GM11168 (cell line): ENCODE results near the gene PURA.

Experiments used
- in situ Hi-C: fragments of 300-500 bp; cut with MboI; formaldehyde crosslinking; loops from one replicate; pipeline ENCODE4 v1.12.0; 2022; ENCODE audit warnings: low sequenced_read_pairs; ENCODE audit not compliant: unreplicated experiment

The PURA gene

GRCh38 chr5:140133514-140134167 lies 19.7 kb downstream of the PURA start:
- in situ Hi-C loops, result no loop called here

GRCh38 chr5:140134277-140134935 lies 20.5 kb downstream of the PURA start:
- in situ Hi-C loops, result no loop called here

GRCh38 chr5:140135127-140135526 lies 21.2 kb downstream of the PURA start:
- in situ Hi-C loops, result no loop called here

GRCh38 chr5:140136624-140137023 lies 22.7 kb downstream of the PURA start:
- in situ Hi-C loops, result no loop called here

GRCh38 chr5:140140435-140140834 lies 26.5 kb downstream of the PURA start:
- in situ Hi-C loops, result loop anchor here (5.0 kb wide), 1 partner anchor 58 kb away; no protein-coding TSS in a partner anchor

- in situ Hi-C loops, result loop anchor here (5.0 kb wide), 1 partner anchor 59 kb away; no protein-coding TSS in a partner anchor
Measured at GRCh38 chr5:140141241-140141640, 27.3 kb downstream of the PURA start.

GRCh38 chr5:140142246-140142645 lies 28.3 kb downstream of the PURA start:
- in situ Hi-C loops, result loop anchor here (5.0 kb wide), 1 partner anchor 60 kb away; no protein-coding TSS in a partner anchor

GRCh38 chr5:140142856-140143255 lies 28.9 kb downstream of the PURA start:
- in situ Hi-C loops, result loop anchor here (5.0 kb wide), 1 partner anchor 61 kb away; no protein-coding TSS in a partner anchor

GRCh38 chr5:140143521-140144258 lies 29.8 kb downstream of the PURA start:
- in situ Hi-C loops, result loop anchor here (5.0 kb wide), 1 partner anchor 61 kb away; no protein-coding TSS in a partner anchor

GRCh38 chr5:140145256-140145655 lies 31.3 kb downstream of the PURA start:
- in situ Hi-C loops, result no loop called here

- in situ Hi-C loops, result no loop called here
Measured at GRCh38 chr5:140145818-140146522, 32.1 kb downstream of the PURA start.

GRCh38 chr5:140146523-140146842 lies 32.6 kb downstream of the PURA start:
- in situ Hi-C loops, result no loop called here

GRCh38 chr5:140147460-140147859 lies 33.6 kb downstream of the PURA start:
- in situ Hi-C loops, result no loop called here

- in situ Hi-C loops, result no loop called here
Measured at GRCh38 chr5:140148508-140148907, 34.6 kb downstream of the PURA start.

GRCh38 chr5:140150201-140150600 lies 36.3 kb downstream of the PURA start:
- in situ Hi-C loops, result no loop called here

- in situ Hi-C loops, result no loop called here
Measured at GRCh38 chr5:140151144-140152021, 37.5 kb downstream of the PURA start.

GRCh38 chr5:140152022-140152999 lies 38.4 kb downstream of the PURA start:
- in situ Hi-C loops, result no loop called here

- in situ Hi-C loops, result no loop called here
Measured at GRCh38 chr5:140153255-140153654, 39.3 kb downstream of the PURA start.
